GM18861 (cell line): ENCODE measurements around the gene ECI1.
"Not testable (repeated sequence)": the region's sequence is repeated elsewhere in the genome, so short reads cannot be mapped to it uniquely, and the experiment has no call there.

Experiments used
- ATAC-seq: cut with Tn5 transposase; IDR thresholded peaks from one replicate; pipeline ENCODE4 v1.9.1; 2021; ENCODE audit not compliant: unreplicated experiment

The ECI1 gene

GRCh38 chr16:2280981-2281542 is 29.7 kb upstream of the ECI1 start:
- no peak for ATAC-seq

- ATAC-seq = no peak
Measured at GRCh38 chr16:2280461-2280860, 29.1 kb upstream of the ECI1 start.

- no peak for ATAC-seq
Measured at GRCh38 chr16:2278956-2279800, 27.8 kb upstream of the ECI1 start.

GRCh38 chr16:2278272-2278608 is 26.9 kb upstream of the ECI1 start:
- ATAC-seq = no peak

- ATAC-seq = no peak
Measured at GRCh38 chr16:2277466-2278271, 26.3 kb upstream of the ECI1 start.

GRCh38 chr16:2276368-2277195 is 25.2 kb upstream of the ECI1 start:
- no peak for ATAC-seq

GRCh38 chr16:2275476-2276367 is 24.3 kb upstream of the ECI1 start:
- ATAC-seq = no peak

GRCh38 chr16:2273931-2274330 is 22.5 kb upstream of the ECI1 start:
- ATAC-seq = no peak

GRCh38 chr16:2273484-2273883 is 22.1 kb upstream of the ECI1 start:
- ATAC-seq = no peak

GRCh38 chr16:2271848-2272461 is 20.6 kb upstream of the ECI1 start:
- no peak for ATAC-seq

GRCh38 chr16:2270588-2271470 is 19.4 kb upstream of the ECI1 start:
- no peak for ATAC-seq

- ATAC-seq = no peak
Measured at GRCh38 chr16:2270070-2270462, 18.7 kb upstream of the ECI1 start.

- peak; percentile 61 for ATAC-seq
Measured at GRCh38 chr16:2267913-2268666, 16.7 kb upstream of the ECI1 start, which contains the start of gene RNPS1. RNPS1 (minus strand) TSS chr16:2268126; CDS start chr16:2264643, 3,483 bp downstream.

GRCh38 chr16:2267505-2267912 is 16.1 kb upstream of the ECI1 start:
- ATAC-seq = peak; percentile 38

GRCh38 chr16:2266887-2267286 is 15.5 kb upstream of the ECI1 start:
- not testable (repeated sequence) for ATAC-seq

GRCh38 chr16:2263026-2263425 is 11.6 kb upstream of the ECI1 start:
- not testable (repeated sequence) for ATAC-seq

GRCh38 chr16:2260250-2260649 is 8.9 kb upstream of the ECI1 start:
- ATAC-seq = no peak

- ATAC-seq = not testable (repeated sequence)
Measured at GRCh38 chr16:2258530-2258929, 7.1 kb upstream of the ECI1 start.
